B cell (primary cell): ENCODE results near the gene DIS3L2. TPM values are rescaled to one million over a fixed set of nuclear protein-coding genes. Genes with fewer than 3 reads are reported as not detected.

Experiments
- ATAC-seq: fragments of 200-7000 bp; cut with Tn5 transposase; one replicate; pipeline ENCODE4 v1.10.0; 2021; ENCODE audit warnings: low read depth, mild to moderate bottlenecking, moderate number of reproducible peaks, moderate library complexity
- CTCF ChIA-PET: fragments of 350-600 bp; sonication (Branson Sonifier 250); formaldehyde crosslinking; loops from one replicate; lab custom pipeline; 2021; ENCODE audit warnings: antibody characterized with exemption, inconsistent platforms; lab: Charles Lee
- POLR2A ChIA-PET: fragments of 350-600 bp; sonication (Branson Sonifier 250); formaldehyde crosslinking; loops from one replicate; lab custom pipeline; 2021; ENCODE audit warnings: antibody characterized with exemption; lab: Charles Lee
- DNase-seq: peaks from one replicate; pipeline ENCODE4 v3.0.0; 2013
- H2AFZ ChIP-seq: 2 replicates; pipeline ENCODE4 v1.6.1; 2012; ENCODE audit warnings: mild to moderate bottlenecking, low read depth, low read length; ENCODE audit not compliant: insufficient read depth, poor library complexity, severe bottlenecking
- H3K27ac ChIP-seq, 2 donors: 1 replicate in 1 of 2; 2 replicates in 1 of 2; pipeline ENCODE4 v1.5.1; 2012 to 2013; ENCODE audit warnings: low read length in 2 of 2, mild to moderate bottlenecking in 2 of 2, moderate library complexity in 1 of 2
- H3K27me3 ChIP-seq, 4 experiments: fragments of 200-600 bp in 1 of 4; sonication (generic) in 1 of 4; replicated peaks in 1 of 4; 1 replicate in 2 of 4; 2 replicates in 2 of 4; pipeline versions ENCODE4 v1.6.1 to v1.7.0; 2013 to 2016; ENCODE audit warnings: low read length in 3 of 4, mild to moderate bottlenecking in 2 of 4, mixed read lengths in 1 of 4, moderate library complexity in 1 of 4; ENCODE audit not compliant: insufficient read depth in 4 of 4, control insufficient read depth in 3 of 4; ENCODE audit errors: control extremely low read depth in 1 of 4
- H3K36me3 ChIP-seq, 2 experiments: replicated peaks in 1 of 2; 1 replicate in 1 of 2; 2 replicates in 1 of 2; pipeline versions ENCODE4 v1.6.1 to v1.7.1; 2013; ENCODE audit warnings: low read length in 1 of 2; ENCODE audit not compliant: insufficient read depth in 2 of 2, control insufficient read depth in 1 of 2; ENCODE audit errors: control extremely low read depth in 1 of 2, extremely low read depth in 1 of 2
- H3K4me1 ChIP-seq, 2 donors: fragments of 200-600 bp in 1 of 2; sonication (generic) in 1 of 2; 1 replicate in 1 of 2; 2 replicates in 1 of 2; pipeline versions ENCODE4 v1.5.1 to v1.6.1; 2013 to 2017; ENCODE audit warnings: low read length in 2 of 2; ENCODE audit not compliant: control insufficient read depth in 2 of 2, insufficient read depth in 2 of 2
- H3K4me2 ChIP-seq: replicated peaks from 2 replicates; pipeline ENCODE3; 2012; ENCODE audit warnings: mild to moderate bottlenecking, low read depth, low read length; ENCODE audit not compliant: poor library complexity, severe bottlenecking
- H3K4me3 ChIP-seq, 5 experiments: fragments of 200-600 bp in 1 of 5; sonication (generic) in 1 of 5; 1 replicate in 3 of 5; 2 replicates in 2 of 5; pipeline versions ENCODE4 v1.5.1 to v1.7.0; 2011 to 2016; ENCODE audit warnings: low read length in 4 of 5, mild to moderate bottlenecking in 4 of 5, low read depth in 2 of 5, control low read depth in 1 of 5, moderate library complexity in 1 of 5; ENCODE audit not compliant: insufficient read depth in 1 of 5; ENCODE audit errors: control extremely low read depth in 1 of 5, extremely low read depth in 1 of 5
- H3K79me2 ChIP-seq: fragments of 200-600 bp; sonication (generic); one replicate; pipeline ENCODE4 v1.6.0; 2016; ENCODE audit warnings: low read length; ENCODE audit not compliant: control insufficient read depth, insufficient read depth
- H3K9ac ChIP-seq: fragments of 200-600 bp; sonication (generic); 2 replicates; pipeline ENCODE4 v1.6.1; 2017; ENCODE audit warnings: mild to moderate bottlenecking, low read length, moderate library complexity
- H3K9me3 ChIP-seq, 3 donors: one replicate each; pipeline versions ENCODE4 v1.6.1 to v1.7.1; 2013; ENCODE audit warnings: low read length in 2 of 3; ENCODE audit not compliant: control insufficient read depth in 2 of 3, insufficient read depth in 1 of 3; ENCODE audit errors: control extremely low read depth in 1 of 3
- H4K20me1 ChIP-seq: 2 replicates; pipeline ENCODE4 v1.6.0; 2012; ENCODE audit warnings: mild to moderate bottlenecking, low read length; ENCODE audit not compliant: insufficient read depth, control insufficient read depth, poor library complexity, severe bottlenecking
- H3K27ac Mint-ChIP-seq: one replicate; pipeline ENCODE4 v1.8.0; 2021; ENCODE audit warnings: mixed read lengths
- H3K27me3 Mint-ChIP-seq: one replicate; pipeline ENCODE4 v1.8.0; 2021; ENCODE audit warnings: mixed read lengths
- H3K4me1 Mint-ChIP-seq: one replicate; pipeline ENCODE4 v1.8.0; 2021; ENCODE audit warnings: mixed read lengths
- H3K4me3 Mint-ChIP-seq: one replicate; pipeline ENCODE4 v1.8.0; 2021; ENCODE audit warnings: mixed read lengths
- H3K9me3 Mint-ChIP-seq: one replicate; pipeline ENCODE4 v1.8.0; 2022; ENCODE audit warnings: mixed read lengths; ENCODE audit not compliant: insufficient read depth
- EZH2 ChIP-seq: IDR thresholded peaks from 2 replicates; pipeline ENCODE4 v1.6.1; 2012; ENCODE audit warnings: borderline replicate concordance, low read depth, mild to moderate bottlenecking, moderate library complexity, low read length; ENCODE audit not compliant: insufficient read depth, poor library complexity, severe bottlenecking
- WGBS: methylation state at CpG from one replicate; pipeline ENCODE4 v1.1.5; 2013; ENCODE audit warnings: missing lambda C conversion rate; ENCODE audit not compliant: insufficient coverage; 5-methylcytosine and 5-hydroxymethylcytosine counted together
- intact Hi-C: fragments of 100-400 bp; cut with micrococcal nuclease; formaldehyde crosslinking; loops from one replicate; pipeline ENCODE4 v1.10.0; 2022
- polyA plus RNA-seq: library from polyadenylated mRNA; depleted of rRNA; stranded (reverse); fragments of >200 nt; gene quantifications from 2 replicates; pipeline ENCODE4 v1.2.3, GENCODE V29; 2012
- total RNA-seq, 2 donors: library from RNA; stranded (reverse); fragments of 120-200 nt in 1 of 2; gene quantifications; 1 replicate in 1 of 2; 2 replicates in 1 of 2; pipeline versions ENCODE4 v1.2.3 to v1.2.4, GENCODE V29; 2013 to 2022
- TF ChIP-seq, protein P1 (sequence below): fragments of 200-600 bp; IDR thresholded peaks from one replicate; pipeline ENCODE4 v1.8.0; 2022; ENCODE audit warnings: antibody characterized with exemption, mild to moderate bottlenecking

The DIS3L2 gene
- total and polyA plus RNA-seq, 2 donors (not counting 1 experiment from before 2014, with no cell fraction given) = 34.5 to 70.1 TPM

DNA sequence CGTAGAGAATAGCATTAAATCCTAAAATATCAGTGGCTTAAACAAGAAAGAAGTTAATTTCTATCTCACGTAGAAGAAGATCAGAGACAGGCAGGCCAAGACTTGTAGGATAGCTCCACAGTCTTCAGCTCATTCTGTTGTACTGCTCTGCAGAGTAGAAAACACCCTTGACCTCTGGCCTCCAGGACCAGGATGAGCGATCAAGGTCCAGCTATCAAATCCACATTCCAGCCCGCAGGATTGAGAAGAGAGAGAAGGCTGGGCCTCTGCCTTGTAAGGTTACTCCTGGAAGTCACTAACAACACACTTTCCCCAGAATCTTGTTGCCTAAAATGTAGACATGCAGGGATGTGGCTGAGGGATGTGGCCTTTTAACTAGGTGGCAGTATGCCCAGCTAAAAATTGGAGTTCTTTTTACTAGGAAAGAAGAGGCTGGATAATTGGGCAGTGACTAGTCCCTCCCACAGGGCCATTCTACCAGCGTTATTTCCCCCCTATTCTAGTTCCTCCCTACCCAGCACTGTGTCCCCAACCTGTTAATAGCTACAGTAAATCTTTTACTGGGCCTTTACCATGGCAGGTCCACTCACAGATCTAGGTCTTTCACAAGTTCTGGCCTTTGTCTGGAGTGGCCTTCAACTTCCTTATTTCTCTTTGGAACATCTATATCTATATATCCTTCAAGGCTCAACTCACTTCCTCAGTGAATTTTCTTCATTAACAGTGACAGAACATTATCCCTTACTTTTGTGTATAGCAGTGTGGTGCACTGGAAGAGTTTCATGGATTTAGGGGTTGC lies 165.0 kb downstream of the DIS3L2 start:
- TF ChIP-seq, protein P1, sequence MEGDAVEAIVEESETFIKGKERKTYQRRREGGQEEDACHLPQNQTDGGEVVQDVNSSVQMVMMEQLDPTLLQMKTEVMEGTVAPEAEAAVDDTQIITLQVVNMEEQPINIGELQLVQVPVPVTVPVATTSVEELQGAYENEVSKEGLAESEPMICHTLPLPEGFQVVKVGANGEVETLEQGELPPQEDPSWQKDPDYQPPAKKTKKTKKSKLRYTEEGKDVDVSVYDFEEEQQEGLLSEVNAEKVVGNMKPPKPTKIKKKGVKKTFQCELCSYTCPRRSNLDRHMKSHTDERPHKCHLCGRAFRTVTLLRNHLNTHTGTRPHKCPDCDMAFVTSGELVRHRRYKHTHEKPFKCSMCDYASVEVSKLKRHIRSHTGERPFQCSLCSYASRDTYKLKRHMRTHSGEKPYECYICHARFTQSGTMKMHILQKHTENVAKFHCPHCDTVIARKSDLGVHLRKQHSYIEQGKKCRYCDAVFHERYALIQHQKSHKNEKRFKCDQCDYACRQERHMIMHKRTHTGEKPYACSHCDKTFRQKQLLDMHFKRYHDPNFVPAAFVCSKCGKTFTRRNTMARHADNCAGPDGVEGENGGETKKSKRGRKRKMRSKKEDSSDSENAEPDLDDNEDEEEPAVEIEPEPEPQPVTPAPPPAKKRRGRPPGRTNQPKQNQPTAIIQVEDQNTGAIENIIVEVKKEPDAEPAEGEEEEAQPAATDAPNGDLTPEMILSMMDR = no peak
- TF ChIP-seq EZH2 = no peak
- 83% methylated on average over 1 of the region's 5 CpGs for WGBS
- no peak overlapping the region for H2AFZ ChIP-seq
- no peaks in the 10 kb centered on the region for H3K9me3 Mint-ChIP-seq
- H3K27me3 ChIP-seq = no peaks in the 10 kb centered on the region
- H3K27me3 Mint-ChIP-seq = no peaks in the 10 kb centered on the region
- no peak overlapping the region for H3K27ac ChIP-seq
- POLR2A ChIA-PET = no interaction called here
- H3K4me2 ChIP-seq = no peak overlapping the region
- H3K4me1 ChIP-seq = no peaks in the 10 kb centered on the region
- ATAC-seq = no peak
- intact Hi-C loops = no loop called here
- H3K4me3 Mint-ChIP-seq = no peak overlapping the region
- no peaks in the 10 kb centered on the region for H3K9me3 ChIP-seq
- no peaks in the 10 kb centered on the region for H4K20me1 ChIP-seq
- H3K9ac ChIP-seq = no peak overlapping the region
- no peak overlapping the region for H3K27ac Mint-ChIP-seq
- CTCF ChIA-PET = interaction anchor here (1.1 to 2.0 kb wide), 2 partner anchors 15 to 198 kb away, joined by 3 to 6 read pairs; no protein-coding TSS in a partner anchor
- no peak overlapping the region for H3K4me3 ChIP-seq
- no peak for DNase-seq
- no peaks in the 10 kb centered on the region for H3K79me2 ChIP-seq
- H3K36me3 ChIP-seq = peaks cover 0 to 12% of the 10 kb centered on the region in 2 experiments
- H3K4me1 Mint-ChIP-seq = no peaks in the 10 kb centered on the region

DNA sequence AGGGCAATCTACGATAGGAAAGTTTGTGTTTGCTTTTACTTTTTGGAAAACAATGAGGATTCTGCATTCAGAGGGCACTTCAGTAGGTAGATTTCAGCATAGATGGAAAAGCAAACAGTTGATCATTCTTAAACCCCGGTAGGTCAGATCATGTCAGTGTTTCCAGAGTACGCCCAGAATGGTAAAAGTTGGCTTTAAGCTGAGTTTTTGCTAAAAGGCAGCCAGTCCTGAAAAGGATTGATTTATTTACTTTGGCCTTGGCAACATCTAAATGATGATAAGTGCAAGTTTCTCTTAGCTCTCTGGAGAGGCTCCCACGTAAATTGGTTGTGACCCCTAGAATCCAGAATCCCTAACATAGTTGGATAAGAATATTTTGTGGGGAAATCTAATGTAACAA lies 168.0 kb downstream of the DIS3L2 start:
- Mint-ChIP-seq H3K27ac (no peak overlapping the region), H3K4me1 (no peaks in the 10 kb centered on the region), H3K9me3 (no peaks in the 10 kb centered on the region), H3K4me3 (no peak overlapping the region), H3K27me3 (no peaks in the 10 kb centered on the region)
- Histone ChIP-seq H3K36me3 (peaks cover 0 to 26% of the 10 kb centered on the region in 2 experiments), H3K27me3 (no peaks in the 10 kb centered on the region), H3K4me3 (no peak overlapping the region), H3K4me1 (no peaks in the 10 kb centered on the region), H3K9me3 (no peaks in the 10 kb centered on the region), H4K20me1 (no peaks in the 10 kb centered on the region), H3K9ac (no peak overlapping the region), H3K4me2 (no peak overlapping the region), H3K79me2 (no peaks in the 10 kb centered on the region), H3K27ac (no peak overlapping the region), H2AFZ (no peak overlapping the region)
- ATAC-seq = no peak
- intact Hi-C loops = no loop called here
- DNase-seq = no peak
- WGBS = 71% methylated on average over 3 of the region's 4 CpGs
- TF ChIP-seq, protein P1 = no peak
- no peak for TF ChIP-seq EZH2
- CTCF ChIA-PET = no interaction called here
- POLR2A ChIA-PET = no interaction called here
